Osteoblast (primary cell): ENCODE results near the gene SIRT2. TPM values are rescaled to one million over a fixed set of nuclear protein-coding genes. Genes with fewer than 3 reads are reported as not detected.

ENCODE experiments used
- DNase-seq: peaks from one replicate; pipeline ENCODE4 v3.0.0; 2011; ENCODE audit warnings: low spot score, mixed read lengths; ENCODE audit not compliant: insufficient read length; ENCODE audit errors: missing footprints
- H2AFZ ChIP-seq: 2 replicates; pipeline ENCODE4 v1.6.0; 2011; ENCODE audit warnings: mild to moderate bottlenecking, low read length
- H3K27ac ChIP-seq: 2 replicates; pipeline ENCODE4 v1.5.1; 2011; ENCODE audit warnings: mild to moderate bottlenecking, low read depth, low read length, moderate library complexity
- H3K27me3 ChIP-seq: 2 replicates; pipeline ENCODE4 v1.6.0; 2012; ENCODE audit warnings: mild to moderate bottlenecking, control low read depth, inconsistent platforms, low read length, moderate library complexity; ENCODE audit not compliant: insufficient read depth
- H3K36me3 ChIP-seq: 2 replicates; pipeline ENCODE4 v1.5.1; 2011; ENCODE audit warnings: mild to moderate bottlenecking, low read length, control low read depth, moderate library complexity; ENCODE audit not compliant: insufficient read depth
- H3K4me1 ChIP-seq: 2 replicates; pipeline ENCODE4 v1.5.1; 2011; ENCODE audit warnings: mild to moderate bottlenecking, low read length, control low read depth, moderate library complexity; ENCODE audit not compliant: insufficient read depth
- H3K4me2 ChIP-seq: 2 replicates; pipeline ENCODE4 v1.6.0; 2011; ENCODE audit warnings: mild to moderate bottlenecking, low read length; ENCODE audit not compliant: insufficient read depth
- H3K4me3 ChIP-seq: fragments of 200-600 bp; sonication (generic); 3 replicates; pipeline ENCODE4 v1.5.1; 2012; ENCODE audit warnings: mild to moderate bottlenecking, low read length, inconsistent platforms; ENCODE audit not compliant: insufficient read depth
- H3K79me2 ChIP-seq: 2 replicates; pipeline ENCODE4 v1.6.0; 2012; ENCODE audit warnings: mild to moderate bottlenecking, low read length, control low read depth, inconsistent platforms; ENCODE audit not compliant: insufficient read depth
- H3K9me3 ChIP-seq: 2 replicates; pipeline ENCODE4 v1.5.1; 2011; ENCODE audit warnings: low read depth, low read length, control low read depth
- H4K20me1 ChIP-seq: 2 replicates; pipeline ENCODE4 v1.6.0; 2012; ENCODE audit warnings: mild to moderate bottlenecking, low read length, control low read depth; ENCODE audit not compliant: insufficient read depth
- total RNA-seq: library from RNA; depleted of rRNA; stranded (reverse); fragments of >200 nt; gene quantifications from 2 replicates; pipeline ENCODE4 v1.2.3, GENCODE V29; 2012
- TF ChIP-seq, protein P1 (sequence below): IDR thresholded peaks from 2 replicates; pipeline ENCODE4 v1.5.1; 2011; ENCODE audit warnings: mild to moderate bottlenecking, low read depth, low read length, moderate library complexity; ENCODE audit errors: extremely low read depth

SIRT2 gene
- total RNA-seq, 1 donor, result 77.4 TPM

DNA sequence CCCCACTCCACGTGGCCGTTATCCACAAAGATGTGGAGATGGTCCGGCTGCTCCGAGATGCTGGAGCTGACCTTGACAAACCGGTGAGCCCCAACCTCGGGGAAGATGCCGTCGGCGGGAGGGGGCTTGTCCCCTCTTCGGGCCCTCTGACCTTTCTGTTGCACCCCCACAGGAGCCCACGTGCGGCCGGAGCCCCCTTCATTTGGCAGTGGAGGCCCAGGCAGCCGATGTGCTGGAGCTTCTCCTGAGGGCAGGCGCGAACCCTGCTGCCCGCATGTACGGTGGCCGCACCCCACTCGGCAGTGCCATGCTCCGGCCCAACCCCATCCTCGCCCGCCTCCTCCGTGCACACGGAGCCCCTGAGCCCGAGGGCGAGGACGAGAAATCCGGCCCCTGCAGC is 7.8 kb upstream of the SIRT2 start:
- Histone ChIP-seq H3K36me3 (peaks cover 2% of the 10 kb centered on the region), H4K20me1 (no peaks in the 10 kb centered on the region), H3K27me3 (no peaks in the 10 kb centered on the region), H3K4me1 (no peaks in the 10 kb centered on the region), H3K4me3 (no peak overlapping the region), H3K4me2 (no peak overlapping the region), H3K27ac (no peak overlapping the region), H3K9me3 (no peaks in the 10 kb centered on the region), H2AFZ (no peak overlapping the region), H3K79me2 (peaks cover 10% of the 10 kb centered on the region)
- no peak for DNase-seq
- TF ChIP-seq, protein P1, sequence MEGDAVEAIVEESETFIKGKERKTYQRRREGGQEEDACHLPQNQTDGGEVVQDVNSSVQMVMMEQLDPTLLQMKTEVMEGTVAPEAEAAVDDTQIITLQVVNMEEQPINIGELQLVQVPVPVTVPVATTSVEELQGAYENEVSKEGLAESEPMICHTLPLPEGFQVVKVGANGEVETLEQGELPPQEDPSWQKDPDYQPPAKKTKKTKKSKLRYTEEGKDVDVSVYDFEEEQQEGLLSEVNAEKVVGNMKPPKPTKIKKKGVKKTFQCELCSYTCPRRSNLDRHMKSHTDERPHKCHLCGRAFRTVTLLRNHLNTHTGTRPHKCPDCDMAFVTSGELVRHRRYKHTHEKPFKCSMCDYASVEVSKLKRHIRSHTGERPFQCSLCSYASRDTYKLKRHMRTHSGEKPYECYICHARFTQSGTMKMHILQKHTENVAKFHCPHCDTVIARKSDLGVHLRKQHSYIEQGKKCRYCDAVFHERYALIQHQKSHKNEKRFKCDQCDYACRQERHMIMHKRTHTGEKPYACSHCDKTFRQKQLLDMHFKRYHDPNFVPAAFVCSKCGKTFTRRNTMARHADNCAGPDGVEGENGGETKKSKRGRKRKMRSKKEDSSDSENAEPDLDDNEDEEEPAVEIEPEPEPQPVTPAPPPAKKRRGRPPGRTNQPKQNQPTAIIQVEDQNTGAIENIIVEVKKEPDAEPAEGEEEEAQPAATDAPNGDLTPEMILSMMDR, result no peak

DNA sequence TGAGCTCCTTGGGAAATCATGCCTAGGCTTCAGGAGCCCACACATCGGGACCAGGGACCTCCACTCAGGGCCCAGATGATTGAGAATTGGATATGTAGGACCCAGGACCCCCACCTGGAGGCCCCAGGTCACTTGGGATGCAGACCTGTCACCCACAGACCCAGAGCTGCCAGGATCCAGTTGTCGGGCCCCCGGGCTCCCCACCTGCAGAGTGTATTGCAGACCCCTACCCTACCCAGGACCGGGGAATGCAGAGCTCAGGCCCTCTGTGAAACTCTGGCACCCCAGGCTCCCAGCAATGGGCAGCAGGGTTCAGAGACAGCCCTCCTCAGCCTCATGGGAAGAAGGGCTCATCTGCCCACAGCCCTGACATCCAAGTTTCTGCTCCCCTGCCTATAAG is 6.2 kb upstream of the SIRT2 start:
- H3K27me3 ChIP-seq, result no peaks in the 10 kb centered on the region
- H3K4me1 ChIP-seq, result peaks cover 4% of the 10 kb centered on the region
- H3K4me3 ChIP-seq, result no peak overlapping the region
- H3K9me3 ChIP-seq, result no peaks in the 10 kb centered on the region
- H3K79me2 ChIP-seq, result peaks cover 22% of the 10 kb centered on the region
- no peak overlapping the region for H3K4me2 ChIP-seq
- TF ChIP-seq, protein P1, result no peak
- H3K36me3 ChIP-seq, result peaks cover 2% of the 10 kb centered on the region
- H3K27ac ChIP-seq, result no peak overlapping the region
- no peaks in the 10 kb centered on the region for H4K20me1 ChIP-seq
- peak; percentile 66 for DNase-seq
- no peak overlapping the region for H2AFZ ChIP-seq

DNA sequence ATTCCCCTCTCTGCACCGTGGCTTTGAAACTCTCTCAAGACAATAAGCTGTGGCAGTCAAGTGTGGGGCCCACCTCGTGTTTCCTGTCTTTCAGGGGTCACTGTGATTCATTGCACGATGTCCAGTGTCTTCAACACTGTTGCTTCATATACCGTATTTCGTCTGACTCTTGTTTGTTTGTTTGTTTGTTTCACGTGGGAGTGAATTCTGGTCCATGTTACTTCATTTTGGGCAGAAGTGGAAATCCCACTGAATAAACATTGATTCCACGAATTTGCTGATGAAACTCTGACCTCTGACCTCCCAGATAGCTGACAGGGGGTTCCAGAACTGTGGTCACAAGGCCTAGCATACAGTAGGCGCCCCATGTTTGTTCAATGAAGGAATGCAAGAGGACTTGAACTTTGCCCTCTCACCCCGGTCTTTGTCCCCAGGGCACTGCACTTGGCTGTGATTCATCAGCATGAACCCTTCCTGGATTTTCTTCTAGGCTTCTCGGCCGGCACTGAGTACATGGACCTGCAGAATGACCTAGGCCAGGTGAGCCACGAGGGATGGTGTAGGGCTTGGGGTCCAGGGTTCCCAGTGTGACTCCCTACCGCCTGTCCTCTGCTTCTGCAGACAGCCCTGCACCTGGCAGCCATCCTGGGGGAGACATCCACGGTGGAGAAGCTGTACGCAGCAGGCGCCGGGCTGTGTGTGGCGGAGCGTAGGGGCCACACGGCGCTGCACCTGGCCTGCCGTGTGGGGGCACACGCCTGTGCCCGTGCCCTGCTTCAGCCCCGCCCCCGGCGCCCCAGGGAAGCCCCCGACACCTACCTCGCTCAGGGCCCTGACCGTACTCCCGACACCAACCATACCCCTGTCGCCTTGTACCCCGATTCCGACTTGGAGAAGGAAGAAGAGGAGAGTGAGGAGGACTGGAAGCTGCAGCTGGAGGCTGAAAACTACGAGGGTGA is 5.4 kb upstream of the SIRT2 start:
- H4K20me1 ChIP-seq, result no peaks in the 10 kb centered on the region
- H3K27ac ChIP-seq, result no peak overlapping the region
- H2AFZ ChIP-seq, result no peak overlapping the region
- peaks cover 10% of the 10 kb centered on the region for H3K4me1 ChIP-seq
- peaks cover 29% of the 10 kb centered on the region for H3K79me2 ChIP-seq
- no peak overlapping the region for H3K4me2 ChIP-seq
- peak; percentile 57 for DNase-seq
- TF ChIP-seq, protein P1, result no peak
- H3K9me3 ChIP-seq, result no peaks in the 10 kb centered on the region
- peaks cover 2% of the 10 kb centered on the region for H3K36me3 ChIP-seq
- no peak overlapping the region for H3K4me3 ChIP-seq
- no peaks in the 10 kb centered on the region for H3K27me3 ChIP-seq

DNA sequence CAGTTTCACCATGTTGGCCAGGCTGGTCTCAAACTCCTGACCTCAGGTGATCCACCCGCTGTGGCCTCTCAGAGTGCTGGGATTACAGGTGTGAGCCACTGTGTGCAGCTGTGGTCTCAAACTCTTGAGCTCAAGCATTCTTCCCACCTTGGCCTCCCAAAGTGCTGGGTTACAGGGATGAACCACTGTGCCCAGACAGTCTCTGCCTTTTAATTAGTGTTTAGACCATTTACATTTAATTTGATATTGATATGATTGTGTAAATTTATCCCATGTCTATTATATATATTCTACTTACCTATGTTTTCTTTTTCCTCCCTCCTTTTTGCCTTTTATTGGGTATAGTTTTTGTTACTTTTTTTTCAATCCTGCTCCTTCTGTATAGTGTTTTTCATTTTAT is 2.3 kb upstream of the SIRT2 start:
- no peak overlapping the region for H3K4me3 ChIP-seq
- no peak for DNase-seq
- H3K27me3 ChIP-seq, result no peaks in the 10 kb centered on the region
- H4K20me1 ChIP-seq, result peaks cover 6% of the 10 kb centered on the region
- H3K79me2 ChIP-seq, result peaks cover 52% of the 10 kb centered on the region
- H3K4me2 ChIP-seq, result no peak overlapping the region
- H3K36me3 ChIP-seq, result peaks cover 2% of the 10 kb centered on the region
- H3K9me3 ChIP-seq, result no peaks in the 10 kb centered on the region
- no peak overlapping the region for H3K27ac ChIP-seq
- TF ChIP-seq, protein P1, result no peak
- peaks cover 17% of the 10 kb centered on the region for H3K4me1 ChIP-seq
- H2AFZ ChIP-seq, result no peak overlapping the region
